Panc1 (cell line): ENCODE results near the gene ISYNA1. TPM values are rescaled to one million over a fixed set of nuclear protein-coding genes. Genes with fewer than 3 reads are reported as not detected.

Experiments used
- ATAC-seq: fragments of 200-7000 bp; cut with Tn5 transposase; 2 replicates; pipeline ENCODE4 v1.9.1; 2020; ENCODE audit warnings: mild to moderate bottlenecking, moderate library complexity
- BruUV-seq: library from RNA; stranded (reverse); fragments of 400-500 nt; replicated peaks from 2 replicates; lab custom pipeline; 2021; lab: Mats Ljungman, UMichigan
- CTCF ChIA-PET: fragments of 300-600 bp; sonication (Branson Sonifier 250); formaldehyde crosslinking; loops from one replicate; lab custom pipeline; 2022; ENCODE audit warnings: antibody characterized with exemption; lab: Charles Lee
- POLR2A ChIA-PET: fragments of 300-600 bp; sonication (Branson Sonifier 250); formaldehyde crosslinking; loops from one replicate; lab custom pipeline; 2022; ENCODE audit warnings: antibody characterized with exemption; lab: Charles Lee
- DNase-seq: peaks from one replicate; pipeline ENCODE4 v3.0.0-alpha.2; 2010; ENCODE audit warnings: low read depth, low spot score
- H3K27ac ChIP-seq: 2 replicates; pipeline ENCODE4 v1.5.1; 2011; ENCODE audit warnings: mild to moderate bottlenecking, low read length, inconsistent platforms
- H3K27me3 ChIP-seq: fragments of 200-500 bp; sonication (Bioruptor generic); 2 replicates; pipeline ENCODE4 v1.6.0; 2014; ENCODE audit warnings: low read length, inconsistent platforms; ENCODE audit not compliant: control insufficient read depth, insufficient read depth
- H3K36me3 ChIP-seq: fragments of 200-500 bp; sonication (Bioruptor generic); 2 replicates; pipeline ENCODE4 v1.5.1; 2014; ENCODE audit warnings: inconsistent platforms, mild to moderate bottlenecking, low read length, moderate library complexity; ENCODE audit not compliant: control insufficient read depth, insufficient read depth
- H3K4me1 ChIP-seq: 2 replicates; pipeline ENCODE4 v1.5.1; 2011; ENCODE audit warnings: inconsistent platforms, mild to moderate bottlenecking, low read length, moderate library complexity; ENCODE audit not compliant: control insufficient read depth, insufficient read depth
- H3K4me3 ChIP-seq, 2 experiments: 2 replicates each; pipeline ENCODE4 v1.5.1; 2011 to 2012; ENCODE audit warnings: low read depth in 2 of 2, low read length in 2 of 2, mild to moderate bottlenecking in 2 of 2, inconsistent platforms in 1 of 2, moderate library complexity in 1 of 2
- H3K9me3 ChIP-seq: fragments of 200-500 bp; sonication (Bioruptor generic); 2 replicates; pipeline ENCODE4 v1.5.1; 2014; ENCODE audit warnings: low read depth, mild to moderate bottlenecking, inconsistent platforms, low read length, moderate library complexity; ENCODE audit not compliant: control insufficient read depth, insufficient read depth
- POLR2AphosphoS5 ChIP-seq: IDR thresholded peaks from 2 replicates; pipeline ENCODE4 v1.6.1; 2012; ENCODE audit warnings: mild to moderate bottlenecking, low read depth, low read length, moderate library complexity
- SIN3A ChIP-seq: IDR thresholded peaks from 2 replicates; pipeline ENCODE4 v1.6.1; 2012; ENCODE audit warnings: low read depth, mild to moderate bottlenecking, low read length, moderate library complexity, borderline replicate concordance; ENCODE audit not compliant: insufficient read depth
- TCF7L2 ChIP-seq: IDR thresholded peaks from 2 replicates; pipeline ENCODE4 v1.6.1; 2011; ENCODE audit warnings: mild to moderate bottlenecking, low read depth, low read length, inconsistent platforms
- in situ Hi-C: cut with HindIII; loops from 2 replicates; pipeline ENCODE4 v1.10.0; 2016; ENCODE audit warnings: low sequenced_read_pairs, low pct_unique_long_range_greater_than_20kb
- intact Hi-C: fragments of 100-400 bp; cut with micrococcal nuclease; formaldehyde crosslinking; loops from one replicate; pipeline ENCODE4 v1.10.0; 2022; ENCODE audit not compliant: unreplicated experiment
- total RNA-seq: library from RNA; stranded (reverse); gene quantifications from one replicate; pipeline ENCODE4 v1.2.1, GENCODE V29; 2021; ENCODE audit not compliant: unreplicated experiment
- TF ChIP-seq, protein P1 (sequence below): fragments of 450-650 bp; IDR thresholded peaks from 2 replicates; pipeline ENCODE4 v1.5.1; 2017; ENCODE audit warnings: mild to moderate bottlenecking
- TF ChIP-seq, protein P2 (sequence below), 2 experiments: IDR thresholded peaks; 2 replicates each; pipeline ENCODE4 v1.6.1; 2011 to 2012; ENCODE audit warnings: low read depth in 2 of 2, control low read depth in 1 of 2, low read length in 1 of 2, mild to moderate bottlenecking in 1 of 2, moderate library complexity in 1 of 2; ENCODE audit not compliant: insufficient read depth in 1 of 2

ISYNA1 gene
- total RNA-seq, 1 experiment from 2014 or later, result 351 TPM

DNA sequence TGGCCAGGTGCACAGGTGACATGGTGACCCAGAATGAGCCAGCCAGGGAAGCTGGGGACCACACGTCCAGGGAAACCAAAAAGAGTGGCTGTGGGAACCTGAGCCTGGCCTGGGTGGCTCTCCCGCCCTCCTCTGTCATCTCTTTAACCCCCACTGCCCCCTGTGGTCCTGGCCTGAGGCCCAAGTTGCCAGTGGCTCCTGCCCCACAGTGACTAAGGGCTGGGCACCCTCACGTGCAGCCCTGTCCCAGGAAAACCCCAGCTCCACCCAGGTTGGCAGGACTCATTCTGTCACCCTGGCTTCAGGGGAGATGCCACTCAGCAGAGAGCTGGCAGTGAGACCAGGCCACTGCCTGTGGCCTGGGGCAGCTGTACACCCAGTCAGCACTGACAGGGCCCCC, 30.6 kb upstream of the ISYNA1 start:
- Histone ChIP-seq H3K36me3 (no peaks in the 10 kb centered on the region), H3K4me1 (peaks cover 18% of the 10 kb centered on the region), H3K27me3 (no peaks in the 10 kb centered on the region), H3K27ac (no peak overlapping the region), H3K4me3 (no peak overlapping the region), H3K9me3 (no peaks in the 10 kb centered on the region)
- ChIA-PET CTCF (no interaction called here), POLR2A (no interaction called here)
- TF ChIP-seq, protein P1, sequence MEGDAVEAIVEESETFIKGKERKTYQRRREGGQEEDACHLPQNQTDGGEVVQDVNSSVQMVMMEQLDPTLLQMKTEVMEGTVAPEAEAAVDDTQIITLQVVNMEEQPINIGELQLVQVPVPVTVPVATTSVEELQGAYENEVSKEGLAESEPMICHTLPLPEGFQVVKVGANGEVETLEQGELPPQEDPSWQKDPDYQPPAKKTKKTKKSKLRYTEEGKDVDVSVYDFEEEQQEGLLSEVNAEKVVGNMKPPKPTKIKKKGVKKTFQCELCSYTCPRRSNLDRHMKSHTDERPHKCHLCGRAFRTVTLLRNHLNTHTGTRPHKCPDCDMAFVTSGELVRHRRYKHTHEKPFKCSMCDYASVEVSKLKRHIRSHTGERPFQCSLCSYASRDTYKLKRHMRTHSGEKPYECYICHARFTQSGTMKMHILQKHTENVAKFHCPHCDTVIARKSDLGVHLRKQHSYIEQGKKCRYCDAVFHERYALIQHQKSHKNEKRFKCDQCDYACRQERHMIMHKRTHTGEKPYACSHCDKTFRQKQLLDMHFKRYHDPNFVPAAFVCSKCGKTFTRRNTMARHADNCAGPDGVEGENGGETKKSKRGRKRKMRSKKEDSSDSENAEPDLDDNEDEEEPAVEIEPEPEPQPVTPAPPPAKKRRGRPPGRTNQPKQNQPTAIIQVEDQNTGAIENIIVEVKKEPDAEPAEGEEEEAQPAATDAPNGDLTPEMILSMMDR, result no peak
- no peak for TF ChIP-seq POLR2AphosphoS5
- TF ChIP-seq SIN3A, result no peak
- TF ChIP-seq TCF7L2, result no peak
- TF ChIP-seq, protein P2, sequence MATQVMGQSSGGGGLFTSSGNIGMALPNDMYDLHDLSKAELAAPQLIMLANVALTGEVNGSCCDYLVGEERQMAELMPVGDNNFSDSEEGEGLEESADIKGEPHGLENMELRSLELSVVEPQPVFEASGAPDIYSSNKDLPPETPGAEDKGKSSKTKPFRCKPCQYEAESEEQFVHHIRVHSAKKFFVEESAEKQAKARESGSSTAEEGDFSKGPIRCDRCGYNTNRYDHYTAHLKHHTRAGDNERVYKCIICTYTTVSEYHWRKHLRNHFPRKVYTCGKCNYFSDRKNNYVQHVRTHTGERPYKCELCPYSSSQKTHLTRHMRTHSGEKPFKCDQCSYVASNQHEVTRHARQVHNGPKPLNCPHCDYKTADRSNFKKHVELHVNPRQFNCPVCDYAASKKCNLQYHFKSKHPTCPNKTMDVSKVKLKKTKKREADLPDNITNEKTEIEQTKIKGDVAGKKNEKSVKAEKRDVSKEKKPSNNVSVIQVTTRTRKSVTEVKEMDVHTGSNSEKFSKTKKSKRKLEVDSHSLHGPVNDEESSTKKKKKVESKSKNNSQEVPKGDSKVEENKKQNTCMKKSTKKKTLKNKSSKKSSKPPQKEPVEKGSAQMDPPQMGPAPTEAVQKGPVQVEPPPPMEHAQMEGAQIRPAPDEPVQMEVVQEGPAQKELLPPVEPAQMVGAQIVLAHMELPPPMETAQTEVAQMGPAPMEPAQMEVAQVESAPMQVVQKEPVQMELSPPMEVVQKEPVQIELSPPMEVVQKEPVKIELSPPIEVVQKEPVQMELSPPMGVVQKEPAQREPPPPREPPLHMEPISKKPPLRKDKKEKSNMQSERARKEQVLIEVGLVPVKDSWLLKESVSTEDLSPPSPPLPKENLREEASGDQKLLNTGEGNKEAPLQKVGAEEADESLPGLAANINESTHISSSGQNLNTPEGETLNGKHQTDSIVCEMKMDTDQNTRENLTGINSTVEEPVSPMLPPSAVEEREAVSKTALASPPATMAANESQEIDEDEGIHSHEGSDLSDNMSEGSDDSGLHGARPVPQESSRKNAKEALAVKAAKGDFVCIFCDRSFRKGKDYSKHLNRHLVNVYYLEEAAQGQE (IDR thresholded peaks at IDR 0.05; ENCODE audit: insufficient read depth in 1 of 2, low read depth in 2 of 2, low read length in 1 of 2), result no peak
- intact Hi-C loops (no loop called here), in situ Hi-C loops (no loop called here)
- DNase-seq (no peak), ATAC-seq (no peak)
- BruUV-seq, result no TSS peak

DNA sequence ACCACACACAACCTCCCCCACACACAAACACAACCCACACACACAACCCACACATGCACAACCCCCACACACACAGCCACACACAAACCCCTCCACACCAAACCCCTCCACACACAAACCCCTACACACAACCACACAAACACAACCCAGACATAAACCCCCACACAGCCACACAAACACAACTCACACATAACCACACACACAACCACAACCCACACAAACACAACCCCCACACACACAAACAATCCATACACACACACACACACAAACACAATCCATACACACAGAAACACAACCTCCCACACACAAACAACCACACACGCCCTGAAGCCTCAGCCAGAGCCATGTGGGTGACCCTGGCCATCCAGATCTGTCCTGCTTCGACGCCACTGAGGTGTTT, 30.0 kb upstream of the ISYNA1 start:
- Histone ChIP-seq H3K36me3 (no peaks in the 10 kb centered on the region), H3K4me3 (no peak overlapping the region), H3K27me3 (no peaks in the 10 kb centered on the region), H3K9me3 (no peaks in the 10 kb centered on the region), H3K4me1 (peaks cover 18% of the 10 kb centered on the region), H3K27ac (no peak overlapping the region)
- no peak for DNase-seq
- ChIA-PET CTCF (no interaction called here), POLR2A (no interaction called here)
- TF ChIP-seq POLR2AphosphoS5 (no peak), TCF7L2 (no peak), SIN3A (no peak)
- TF ChIP-seq, protein P1, result no peak
- TF ChIP-seq, protein P2 (IDR thresholded peaks at IDR 0.05; ENCODE audit: insufficient read depth in 1 of 2, low read depth in 2 of 2, low read length in 1 of 2), result no peak
- intact Hi-C loops (no loop called here), in situ Hi-C loops (no loop called here)
- BruUV-seq, result no TSS peak
- no peak for ATAC-seq
